HL-60 (cell line): ENCODE results near the gene MYH9.

Experiments used
- DNase-seq, 2 experiments: peaks; one replicate each; pipeline ENCODE4 v3.0.0-alpha.2; 2010 to 2020; ENCODE audit warnings: low read depth in 1 of 2, low spot score in 1 of 2
- H3K27ac ChIP-seq: fragments of 250-450 bp; sonication (Bioruptor Pico); replicated peaks from 2 replicates; pipeline ENCODE4 v1.5.1; 2020; ENCODE audit warnings: mild to moderate bottlenecking, moderate library complexity
- H3K27me3 ChIP-seq: fragments of 250-450 bp; sonication (Bioruptor Pico); 2 replicates; pipeline ENCODE4 v1.5.1; 2021; ENCODE audit warnings: mild to moderate bottlenecking, moderate library complexity; ENCODE audit not compliant: insufficient read depth, poor library complexity, severe bottlenecking
- H3K4me3 ChIP-seq: replicated peaks from 2 replicates; pipeline ENCODE4 v1.5.1; 2011; ENCODE audit warnings: mild to moderate bottlenecking, control low read depth, low read length; ENCODE audit not compliant: insufficient read depth
- GABPA ChIP-seq: IDR thresholded peaks from 2 replicates; pipeline ENCODE4 v1.6.1; 2012; ENCODE audit warnings: low read depth
- POLR2AphosphoS5 ChIP-seq: IDR thresholded peaks from 2 replicates; pipeline ENCODE4 v1.6.1; 2012; ENCODE audit warnings: low read depth
- SPI1 ChIP-seq: IDR thresholded peaks from 2 replicates; pipeline ENCODE4 v1.6.1; 2012; ENCODE audit warnings: low read depth, mild to moderate bottlenecking, borderline replicate concordance
- TF ChIP-seq, protein P1 (sequence below): IDR thresholded peaks from 2 replicates; pipeline ENCODE4 v1.6.1; 2012; ENCODE audit warnings: low read depth; ENCODE audit not compliant: insufficient replicate concordance
- TF ChIP-seq, protein P2 (sequence below): IDR thresholded peaks from one replicate; pipeline ENCODE4 v1.5.1; 2011; ENCODE audit warnings: low read length, control low read depth, inconsistent platforms; ENCODE audit not compliant: insufficient read depth

Gene MYH9

DNA sequence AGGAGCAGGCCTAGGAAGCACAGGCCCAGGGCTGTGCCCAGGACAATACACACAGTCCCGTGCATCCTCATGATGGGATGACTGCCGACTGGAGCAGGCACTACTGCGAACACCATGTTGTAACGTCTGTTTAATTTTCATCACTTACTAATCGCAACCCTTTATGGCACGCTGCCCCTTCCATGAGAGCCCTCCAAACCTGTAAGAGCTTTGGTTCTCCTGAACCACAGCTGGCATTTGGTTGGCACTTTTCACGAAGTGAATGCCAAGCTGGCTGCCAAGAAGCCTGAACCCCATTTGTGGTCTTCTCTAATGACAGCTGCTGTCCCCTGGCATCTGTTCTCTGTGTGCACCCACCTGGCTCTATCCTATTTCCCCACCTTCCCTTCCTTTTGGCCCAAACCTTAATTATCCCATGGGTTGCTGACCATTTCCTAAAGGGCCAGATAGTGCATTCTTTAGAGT lies 98.3 kb downstream of the MYH9 start:
- no peaks in the 10 kb centered on the region for H3K27me3 ChIP-seq
- no peak overlapping the region for H3K4me3 ChIP-seq
- no peak for DNase-seq
- H3K27ac ChIP-seq = no peak overlapping the region
- TF ChIP-seq SPI1 = no peak
- no peak for TF ChIP-seq GABPA
- TF ChIP-seq, protein P1, sequence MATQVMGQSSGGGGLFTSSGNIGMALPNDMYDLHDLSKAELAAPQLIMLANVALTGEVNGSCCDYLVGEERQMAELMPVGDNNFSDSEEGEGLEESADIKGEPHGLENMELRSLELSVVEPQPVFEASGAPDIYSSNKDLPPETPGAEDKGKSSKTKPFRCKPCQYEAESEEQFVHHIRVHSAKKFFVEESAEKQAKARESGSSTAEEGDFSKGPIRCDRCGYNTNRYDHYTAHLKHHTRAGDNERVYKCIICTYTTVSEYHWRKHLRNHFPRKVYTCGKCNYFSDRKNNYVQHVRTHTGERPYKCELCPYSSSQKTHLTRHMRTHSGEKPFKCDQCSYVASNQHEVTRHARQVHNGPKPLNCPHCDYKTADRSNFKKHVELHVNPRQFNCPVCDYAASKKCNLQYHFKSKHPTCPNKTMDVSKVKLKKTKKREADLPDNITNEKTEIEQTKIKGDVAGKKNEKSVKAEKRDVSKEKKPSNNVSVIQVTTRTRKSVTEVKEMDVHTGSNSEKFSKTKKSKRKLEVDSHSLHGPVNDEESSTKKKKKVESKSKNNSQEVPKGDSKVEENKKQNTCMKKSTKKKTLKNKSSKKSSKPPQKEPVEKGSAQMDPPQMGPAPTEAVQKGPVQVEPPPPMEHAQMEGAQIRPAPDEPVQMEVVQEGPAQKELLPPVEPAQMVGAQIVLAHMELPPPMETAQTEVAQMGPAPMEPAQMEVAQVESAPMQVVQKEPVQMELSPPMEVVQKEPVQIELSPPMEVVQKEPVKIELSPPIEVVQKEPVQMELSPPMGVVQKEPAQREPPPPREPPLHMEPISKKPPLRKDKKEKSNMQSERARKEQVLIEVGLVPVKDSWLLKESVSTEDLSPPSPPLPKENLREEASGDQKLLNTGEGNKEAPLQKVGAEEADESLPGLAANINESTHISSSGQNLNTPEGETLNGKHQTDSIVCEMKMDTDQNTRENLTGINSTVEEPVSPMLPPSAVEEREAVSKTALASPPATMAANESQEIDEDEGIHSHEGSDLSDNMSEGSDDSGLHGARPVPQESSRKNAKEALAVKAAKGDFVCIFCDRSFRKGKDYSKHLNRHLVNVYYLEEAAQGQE = no peak
- TF ChIP-seq POLR2AphosphoS5 = no peak
- TF ChIP-seq, protein P2, sequence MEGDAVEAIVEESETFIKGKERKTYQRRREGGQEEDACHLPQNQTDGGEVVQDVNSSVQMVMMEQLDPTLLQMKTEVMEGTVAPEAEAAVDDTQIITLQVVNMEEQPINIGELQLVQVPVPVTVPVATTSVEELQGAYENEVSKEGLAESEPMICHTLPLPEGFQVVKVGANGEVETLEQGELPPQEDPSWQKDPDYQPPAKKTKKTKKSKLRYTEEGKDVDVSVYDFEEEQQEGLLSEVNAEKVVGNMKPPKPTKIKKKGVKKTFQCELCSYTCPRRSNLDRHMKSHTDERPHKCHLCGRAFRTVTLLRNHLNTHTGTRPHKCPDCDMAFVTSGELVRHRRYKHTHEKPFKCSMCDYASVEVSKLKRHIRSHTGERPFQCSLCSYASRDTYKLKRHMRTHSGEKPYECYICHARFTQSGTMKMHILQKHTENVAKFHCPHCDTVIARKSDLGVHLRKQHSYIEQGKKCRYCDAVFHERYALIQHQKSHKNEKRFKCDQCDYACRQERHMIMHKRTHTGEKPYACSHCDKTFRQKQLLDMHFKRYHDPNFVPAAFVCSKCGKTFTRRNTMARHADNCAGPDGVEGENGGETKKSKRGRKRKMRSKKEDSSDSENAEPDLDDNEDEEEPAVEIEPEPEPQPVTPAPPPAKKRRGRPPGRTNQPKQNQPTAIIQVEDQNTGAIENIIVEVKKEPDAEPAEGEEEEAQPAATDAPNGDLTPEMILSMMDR = no peak

DNA sequence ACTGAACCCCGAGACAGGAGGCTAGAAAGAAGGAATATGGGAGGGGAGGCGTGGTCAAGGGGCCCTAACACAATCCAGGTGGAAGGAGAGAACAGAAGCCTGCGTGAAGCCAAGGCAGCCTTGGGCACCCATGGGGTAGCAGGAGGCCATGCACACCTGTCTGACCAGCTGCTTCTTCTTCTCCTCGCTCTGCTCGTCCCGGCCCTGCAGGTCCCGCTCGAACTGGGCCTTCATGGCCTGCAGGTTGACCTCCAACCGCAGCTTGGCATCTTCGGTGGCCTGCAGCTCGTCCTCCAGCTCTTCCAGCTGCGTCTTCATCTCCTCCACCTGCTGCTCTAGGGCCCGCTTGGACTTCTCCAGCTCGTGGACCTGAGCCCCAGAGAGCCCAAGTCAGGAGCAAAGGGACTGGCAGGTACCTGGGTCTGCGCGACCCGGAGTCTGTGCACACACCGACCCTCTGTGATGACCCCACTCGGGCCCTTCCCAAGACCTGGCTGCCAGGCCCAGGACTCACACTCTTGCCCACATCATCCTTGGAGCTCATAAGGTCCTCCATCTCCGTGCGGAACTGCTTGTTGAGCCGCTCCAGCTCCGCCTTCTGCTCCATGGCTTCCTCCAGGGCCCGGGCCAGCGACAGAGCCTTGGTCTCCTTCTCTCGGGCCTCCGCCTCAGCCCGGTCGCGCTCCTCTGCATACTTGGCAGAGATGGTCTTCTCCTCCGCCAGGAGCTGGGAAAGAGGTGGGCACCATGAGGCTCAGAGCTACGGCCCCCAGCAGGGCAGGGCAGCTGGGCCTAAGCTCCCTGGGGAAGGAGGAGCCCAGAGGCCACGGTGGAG lies 99.0 kb downstream of the MYH9 start:
- Histone ChIP-seq H3K27ac (no peak overlapping the region), H3K27me3 (no peaks in the 10 kb centered on the region), H3K4me3 (no peak overlapping the region)
- no peak for DNase-seq
- no peak for TF ChIP-seq POLR2AphosphoS5
- TF ChIP-seq, protein P2 = no peak
- TF ChIP-seq SPI1 = no peak
- no peak for TF ChIP-seq GABPA
- TF ChIP-seq, protein P1 = no peak

DNA sequence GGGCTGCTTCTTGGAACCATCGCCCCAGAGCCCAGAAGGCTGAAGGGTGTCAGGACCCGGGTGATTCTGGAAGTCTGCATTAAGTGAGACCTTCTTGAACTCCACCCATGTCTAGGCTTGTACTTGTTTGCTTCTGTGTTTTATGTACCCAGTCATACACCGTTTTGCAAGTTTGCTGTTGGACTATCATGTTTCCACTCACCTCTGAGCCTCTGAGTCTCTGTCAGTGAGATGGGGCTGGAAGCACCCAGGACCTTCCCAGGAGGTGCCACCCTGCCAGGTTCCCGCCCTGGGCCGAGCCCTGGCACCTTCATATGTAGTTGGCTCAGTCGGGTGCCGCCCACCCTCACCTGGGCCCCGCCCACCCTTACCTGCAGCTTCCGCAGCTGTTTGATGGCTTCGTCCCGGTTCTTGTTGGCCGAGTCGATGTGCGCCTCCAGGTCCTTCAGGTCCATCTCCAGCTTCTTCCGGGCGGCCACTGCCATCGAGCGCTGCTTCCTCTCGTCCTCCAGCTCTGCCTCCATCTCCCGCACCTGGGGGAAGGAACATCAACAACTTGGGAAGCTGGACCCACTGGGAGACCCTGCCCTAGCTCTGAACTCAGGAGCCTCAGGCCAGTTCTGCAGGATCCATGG lies 99.8 kb downstream of the MYH9 start:
- DNase-seq = no peak
- Histone ChIP-seq H3K27me3 (no peaks in the 10 kb centered on the region), H3K4me3 (no peak overlapping the region), H3K27ac (no peak overlapping the region)
- no peak for TF ChIP-seq POLR2AphosphoS5
- TF ChIP-seq, protein P2 = no peak
